ENCODE measurements around the gene HSPA5. TPM values are rescaled to one million over a fixed set of nuclear protein-coding genes. Genes with fewer than 3 reads are reported as not detected.

The HSPA5 gene
- total RNA-seq, 1 donor from 2014 or later, result 202 TPM

DNA sequence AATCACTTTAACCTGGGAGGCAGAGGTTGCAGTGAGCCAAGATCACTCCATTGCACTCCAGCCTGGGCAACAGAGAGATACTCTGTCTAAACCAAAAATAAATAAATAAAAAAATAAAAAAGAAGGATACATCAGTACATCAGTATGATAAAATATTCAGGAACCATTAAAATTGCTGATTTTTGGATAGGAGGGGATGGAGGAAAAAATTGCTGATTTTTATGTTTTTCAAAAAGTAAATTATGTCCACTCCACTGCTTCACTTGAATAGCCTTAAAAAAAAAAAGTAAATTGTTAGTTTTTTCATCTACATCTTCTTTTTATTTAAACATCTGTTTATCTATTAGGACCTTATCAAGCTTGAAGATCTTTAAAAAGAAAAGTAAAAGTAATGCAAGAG, 13.1 kb upstream of the HSPA5 start:
- Histone ChIP-seq H3K27ac (replicated peaks) (no peak overlapping the region), H3K9me3 (replicated peaks) (no peaks in the 10 kb centered on the region), H3K27me3 (ENCODE audit: low read depth) (no peaks in the 10 kb centered on the region), H3K4me1 (no peaks in the 10 kb centered on the region), H3K36me3 (no peaks in the 10 kb centered on the region), H3K4me3 (no peak overlapping the region)
- no peak for DNase-seq
- TF ChIP-seq, protein P1, sequence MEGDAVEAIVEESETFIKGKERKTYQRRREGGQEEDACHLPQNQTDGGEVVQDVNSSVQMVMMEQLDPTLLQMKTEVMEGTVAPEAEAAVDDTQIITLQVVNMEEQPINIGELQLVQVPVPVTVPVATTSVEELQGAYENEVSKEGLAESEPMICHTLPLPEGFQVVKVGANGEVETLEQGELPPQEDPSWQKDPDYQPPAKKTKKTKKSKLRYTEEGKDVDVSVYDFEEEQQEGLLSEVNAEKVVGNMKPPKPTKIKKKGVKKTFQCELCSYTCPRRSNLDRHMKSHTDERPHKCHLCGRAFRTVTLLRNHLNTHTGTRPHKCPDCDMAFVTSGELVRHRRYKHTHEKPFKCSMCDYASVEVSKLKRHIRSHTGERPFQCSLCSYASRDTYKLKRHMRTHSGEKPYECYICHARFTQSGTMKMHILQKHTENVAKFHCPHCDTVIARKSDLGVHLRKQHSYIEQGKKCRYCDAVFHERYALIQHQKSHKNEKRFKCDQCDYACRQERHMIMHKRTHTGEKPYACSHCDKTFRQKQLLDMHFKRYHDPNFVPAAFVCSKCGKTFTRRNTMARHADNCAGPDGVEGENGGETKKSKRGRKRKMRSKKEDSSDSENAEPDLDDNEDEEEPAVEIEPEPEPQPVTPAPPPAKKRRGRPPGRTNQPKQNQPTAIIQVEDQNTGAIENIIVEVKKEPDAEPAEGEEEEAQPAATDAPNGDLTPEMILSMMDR (IDR thresholded peaks at IDR 0.05; ENCODE audit: borderline replicate concordance), result no peak
- intact Hi-C loops (cut with micrococcal nuclease), result no loop called here

DNA sequence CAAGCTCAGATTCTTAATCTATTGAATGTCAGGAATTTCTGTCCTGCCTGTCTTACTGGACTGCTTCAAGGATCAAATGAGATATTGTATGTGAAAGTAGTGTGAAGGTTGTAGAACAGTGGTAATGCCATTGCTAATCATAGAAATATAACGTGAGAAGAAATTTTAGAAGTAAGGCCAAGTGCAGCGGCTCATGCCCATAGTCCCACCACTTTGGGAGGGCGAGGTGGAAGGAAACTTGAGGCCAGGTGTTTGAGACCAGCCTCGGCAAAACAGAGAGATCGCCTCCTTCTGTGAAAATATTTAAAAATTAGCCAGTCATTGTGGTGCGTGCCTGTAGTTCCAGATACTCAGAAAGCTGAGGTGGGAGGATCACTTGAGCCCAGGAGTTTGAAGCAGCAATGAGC, 5.1 kb upstream of the HSPA5 start:
- Histone ChIP-seq H3K9me3 (replicated peaks) (no peaks in the 10 kb centered on the region), H3K36me3 (no peaks in the 10 kb centered on the region), H3K27me3 (ENCODE audit: low read depth) (no peaks in the 10 kb centered on the region), H3K27ac (replicated peaks) (no peak overlapping the region), H3K4me1 (peaks cover 10% of the 10 kb centered on the region), H3K4me3 (no peak overlapping the region)
- DNase-seq, result no peak
- TF ChIP-seq, protein P1 (IDR thresholded peaks at IDR 0.05; ENCODE audit: borderline replicate concordance), result no peak
- intact Hi-C loops (cut with micrococcal nuclease), result no loop called here

DNA sequence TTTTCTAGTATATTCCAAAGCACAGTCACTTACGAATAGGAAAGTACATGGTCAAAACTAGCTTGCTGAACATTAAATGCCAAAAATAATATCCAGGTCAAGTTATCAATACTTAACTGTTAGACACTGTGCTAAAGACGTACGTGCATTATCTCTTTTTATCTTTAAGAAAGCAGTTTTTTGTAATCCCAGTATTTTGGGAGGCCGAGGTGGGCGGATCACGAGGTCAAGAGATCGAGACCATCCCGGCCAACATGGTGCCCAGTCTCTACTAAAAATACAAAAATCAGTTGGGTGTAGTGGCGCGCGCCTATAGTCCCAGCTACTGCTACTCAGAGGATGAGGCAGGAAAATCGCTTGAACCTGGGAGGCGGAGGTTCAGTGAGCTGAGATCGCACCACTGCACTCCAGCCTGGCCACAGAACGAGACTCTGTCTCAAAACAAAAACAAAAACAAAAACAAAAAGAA, 2.7 kb upstream of the HSPA5 start:
- DNase-seq, result no peak
- intact Hi-C loops (cut with micrococcal nuclease), result no loop called here
- Histone ChIP-seq H3K27ac (replicated peaks) (no peak overlapping the region), H3K4me1 (peaks cover 33% of the 10 kb centered on the region), H3K36me3 (peaks cover 16% of the 10 kb centered on the region), H3K9me3 (replicated peaks) (no peaks in the 10 kb centered on the region), H3K27me3 (ENCODE audit: low read depth) (no peaks in the 10 kb centered on the region), H3K4me3 (no peak overlapping the region)
- TF ChIP-seq, protein P1 (IDR thresholded peaks at IDR 0.05; ENCODE audit: borderline replicate concordance), result no peak

DNA sequence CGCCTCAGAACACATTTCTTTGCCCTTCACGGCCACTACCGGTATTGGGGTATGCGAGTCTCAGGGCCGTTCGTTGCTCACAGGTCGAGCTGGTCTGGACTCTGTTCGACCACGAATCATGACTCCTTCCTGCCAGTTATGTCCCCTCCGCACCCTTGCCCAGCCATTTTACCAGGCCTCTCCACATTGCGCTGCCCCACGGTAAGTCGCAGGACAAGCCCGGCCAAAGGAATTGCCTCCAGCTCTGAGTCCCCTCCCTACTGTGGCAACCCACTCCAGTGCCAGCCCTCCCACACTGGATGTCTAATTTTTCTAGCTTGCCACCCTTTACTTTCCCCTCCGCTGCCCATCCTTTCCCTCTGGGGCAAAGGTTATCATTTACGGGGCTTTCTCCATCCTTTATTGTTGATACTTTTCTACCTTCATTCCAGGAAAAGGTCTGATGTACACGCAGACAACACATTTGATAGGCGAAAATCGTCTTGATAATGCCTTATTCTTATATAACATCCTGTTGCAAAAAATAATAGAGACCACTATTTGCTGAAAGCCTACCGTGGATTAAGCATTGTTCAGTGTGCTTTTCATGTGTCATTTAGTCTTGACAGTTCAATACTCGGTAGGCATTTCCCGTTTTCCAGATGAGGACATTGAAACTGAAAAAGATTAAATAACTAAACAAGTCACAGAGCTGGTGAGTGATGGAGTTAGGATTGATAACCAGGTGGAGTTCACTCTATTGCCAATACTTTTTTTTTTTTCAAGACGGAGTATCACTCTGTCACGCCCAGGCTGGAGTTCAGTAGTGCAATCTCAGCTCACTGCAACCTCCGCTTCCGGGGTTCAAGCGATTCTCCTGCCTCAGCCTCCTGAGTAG, 958 bp upstream of the HSPA5 start:
- Histone ChIP-seq H3K36me3 (peaks cover 33% of the 10 kb centered on the region), H3K27me3 (ENCODE audit: low read depth) (no peaks in the 10 kb centered on the region)
- intact Hi-C loops (cut with micrococcal nuclease), result no loop called here

DNA sequence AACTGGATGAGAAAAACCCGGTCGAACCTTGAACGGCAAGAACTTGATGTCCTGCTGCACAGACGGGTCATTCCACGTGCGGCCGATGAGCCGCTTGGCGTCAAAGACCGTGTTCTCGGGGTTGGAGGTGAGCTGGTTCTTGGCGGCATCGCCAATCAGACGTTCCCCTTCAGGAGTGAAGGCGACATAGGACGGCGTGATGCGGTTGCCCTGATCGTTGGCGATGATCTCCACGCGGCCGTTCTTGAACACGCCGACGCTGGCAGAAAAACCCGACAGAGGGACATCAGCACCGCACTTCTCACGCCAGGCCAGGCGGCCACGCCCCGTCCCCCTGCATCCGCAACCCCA, 519 bp downstream of the HSPA5 start:
- no peaks in the 10 kb centered on the region for H3K27me3 ChIP-seq (ENCODE audit: low read depth)
- H3K4me1 ChIP-seq, result peaks cover 65% of the 10 kb centered on the region
- no peak for DNase-seq
- TF ChIP-seq, protein P1 (IDR thresholded peaks at IDR 0.05; ENCODE audit: borderline replicate concordance), result no peak
- H3K36me3 ChIP-seq, result peaks cover 48% of the 10 kb centered on the region
- peak overlapping the region; percentile 94 for H3K4me3 ChIP-seq
- no peaks in the 10 kb centered on the region for H3K9me3 ChIP-seq (replicated peaks)
- intact Hi-C loops (cut with micrococcal nuclease), result no loop called here
- peak overlapping the region; percentile 94 for H3K27ac ChIP-seq (replicated peaks)

More for the DNA sequence above, 958 bp upstream of the HSPA5 start:
- TF ChIP-seq, protein P1 (IDR thresholded peaks at IDR 0.05; ENCODE audit: borderline replicate concordance), result no peak
- peak overlapping the region; percentile 94 for H3K4me3 ChIP-seq
- peak overlapping the region; percentile 94 for H3K27ac ChIP-seq (replicated peaks)
- peak; percentile 29 for DNase-seq
- peaks cover 50% of the 10 kb centered on the region for H3K4me1 ChIP-seq
- H3K9me3 ChIP-seq (replicated peaks), result no peaks in the 10 kb centered on the region
